Endothelial cell (in vitro differentiated cells): ENCODE measurements around the gene FAM13B. TPM values are rescaled to one million over a fixed set of nuclear protein-coding genes. Genes with fewer than 3 reads are reported as not detected.

Source experiments
- DNase-seq: peaks from one replicate; pipeline ENCODE4 v3.0.0; 2021; ENCODE audit warnings: low spot score
- H3K27ac Mint-ChIP-seq: one replicate; pipeline ENCODE4 v1.8.0; 2021; ENCODE audit warnings: mixed read lengths, inconsistent platforms; ENCODE audit not compliant: unreplicated experiment
- H3K27me3 Mint-ChIP-seq: one replicate; pipeline ENCODE4 v1.8.0; 2021; ENCODE audit warnings: mild to moderate bottlenecking, moderate library complexity, mixed read lengths, inconsistent platforms; ENCODE audit not compliant: unreplicated experiment
- H3K36me3 Mint-ChIP-seq: one replicate; pipeline ENCODE4 v1.8.0; 2021; ENCODE audit warnings: mild to moderate bottlenecking, low read depth, mixed read lengths, inconsistent platforms; ENCODE audit not compliant: unreplicated experiment
- H3K4me1 Mint-ChIP-seq: one replicate; pipeline ENCODE4 v1.8.0; 2021; ENCODE audit warnings: mild to moderate bottlenecking, mixed read lengths, inconsistent platforms; ENCODE audit not compliant: unreplicated experiment
- H3K4me3 Mint-ChIP-seq: one replicate; pipeline ENCODE4 v1.8.0; 2021; ENCODE audit warnings: mild to moderate bottlenecking, mixed read lengths, inconsistent platforms; ENCODE audit not compliant: unreplicated experiment
- H3K9me3 Mint-ChIP-seq: one replicate; pipeline ENCODE4 v1.8.0; 2021; ENCODE audit warnings: mixed read lengths, inconsistent platforms; ENCODE audit not compliant: unreplicated experiment
- CTCF ChIP-seq: fragments of 200-600 bp; sonication (generic); IDR thresholded peaks from one replicate; pipeline ENCODE4 v1.5.0; 2021; ENCODE audit warnings: antibody characterized with exemption; ENCODE audit not compliant: unreplicated experiment
- total RNA-seq: library from RNA; stranded (reverse); fragmentation: NEBNext Ultra II Directional; extraction: Animal tissue kit (Norgen Biotek cat#: 25700); gene quantifications from one replicate; pipeline ENCODE4 v1.2.1, GENCODE V29; 2021; ENCODE audit not compliant: unreplicated experiment

Gene FAM13B
- total RNA-seq, 1 donor from 2014 or later: 31.2 TPM

GRCh38 chr5:137899493-137899892 lies 133.4 kb downstream of the FAM13B start:
- no peaks in the 10 kb centered on the region for H3K36me3 Mint-ChIP-seq
- H3K4me1 Mint-ChIP-seq: peaks cover 27% of the 10 kb centered on the region
- H3K9me3 Mint-ChIP-seq: no peaks in the 10 kb centered on the region
- H3K4me3 Mint-ChIP-seq: no peak overlapping the region
- no peak overlapping the region for H3K27ac Mint-ChIP-seq
- peaks cover 1% of the 10 kb centered on the region for H3K27me3 Mint-ChIP-seq
- no peak for TF ChIP-seq CTCF
- no peak for DNase-seq

GRCh38 chr5:137896560-137896959 lies 136.3 kb downstream of the FAM13B start:
- H3K27ac Mint-ChIP-seq: no peak overlapping the region

GRCh38 chr5:137894586-137894985 lies 138.3 kb downstream of the FAM13B start:
- peak overlapping the region; percentile 28 for H3K27ac Mint-ChIP-seq
- H3K4me3 Mint-ChIP-seq: no peak overlapping the region

More at GRCh38 chr5:137896560-137896959, 136.3 kb downstream of the FAM13B start:
- peaks cover 3% of the 10 kb centered on the region for H3K27me3 Mint-ChIP-seq
- no peak for DNase-seq
- peaks cover 31% of the 10 kb centered on the region for H3K4me1 Mint-ChIP-seq
- H3K9me3 Mint-ChIP-seq: no peaks in the 10 kb centered on the region
- H3K36me3 Mint-ChIP-seq: no peaks in the 10 kb centered on the region
- no peak overlapping the region for H3K4me3 Mint-ChIP-seq
- no peak for TF ChIP-seq CTCF

GRCh38 chr5:137891849-137892248 lies 141.0 kb downstream of the FAM13B start:
- H3K27me3 Mint-ChIP-seq: peaks cover 2% of the 10 kb centered on the region
- no peak for DNase-seq
- no peak overlapping the region for H3K4me3 Mint-ChIP-seq
- peak; percentile 65 for TF ChIP-seq CTCF
- no peaks in the 10 kb centered on the region for H3K9me3 Mint-ChIP-seq
- H3K36me3 Mint-ChIP-seq: no peaks in the 10 kb centered on the region
- H3K27ac Mint-ChIP-seq: no peak overlapping the region
- peaks cover 28% of the 10 kb centered on the region for H3K4me1 Mint-ChIP-seq

More at GRCh38 chr5:137894586-137894985, 138.3 kb downstream of the FAM13B start:
- DNase-seq: no peak
- no peaks in the 10 kb centered on the region for H3K36me3 Mint-ChIP-seq
- TF ChIP-seq CTCF: no peak
- peaks cover 2% of the 10 kb centered on the region for H3K27me3 Mint-ChIP-seq
- H3K9me3 Mint-ChIP-seq: no peaks in the 10 kb centered on the region
- peaks cover 23% of the 10 kb centered on the region for H3K4me1 Mint-ChIP-seq

GRCh38 chr5:137890845-137891244 lies 142.0 kb downstream of the FAM13B start:
- Mint-ChIP-seq H3K4me3 (no peak overlapping the region), H3K4me1 (peaks cover 25% of the 10 kb centered on the region), H3K27ac (no peak overlapping the region), H3K9me3 (no peaks in the 10 kb centered on the region), H3K27me3 (peaks cover 2% of the 10 kb centered on the region), H3K36me3 (no peaks in the 10 kb centered on the region)
- TF ChIP-seq CTCF: no peak
- DNase-seq: no peak
